K562 (cell line): ENCODE results near the gene RPF1. TPM values are rescaled to one million over a fixed set of nuclear protein-coding genes. Genes with fewer than 3 reads are reported as not detected.
A peak's percentile ranks its signal among the peaks of the same experiment; 100 is the strongest.

ENCODE experiments used
- BCOR ChIP-seq: fragments of 450-650 bp; IDR thresholded peaks from 2 replicates; pipeline ENCODE4 v1.6.1; 2016
- CBFA2T3 ChIP-seq: fragments of 450-650 bp; IDR thresholded peaks from 2 replicates; pipeline ENCODE4 v1.6.1; 2017
- CXXC5 ChIP-seq: fragments of 250-450 bp; sonication (Bioruptor Pico); IDR thresholded peaks from 2 replicates; pipeline ENCODE4 v1.8.0; 2022; ENCODE audit warnings: inconsistent platforms, mild to moderate bottlenecking, moderate library complexity
- DNMT1 ChIP-seq: fragments of 450-650 bp; IDR thresholded peaks from 2 replicates; pipeline ENCODE4 v1.6.1; 2016; ENCODE audit warnings: antibody characterized with exemption, mild to moderate bottlenecking
- HEY1 ChIP-seq: fragments of 250-450 bp; sonication (Bioruptor Pico); IDR thresholded peaks from 2 replicates; pipeline ENCODE4 v1.5.0; 2020; ENCODE audit warnings: mild to moderate bottlenecking, moderate library complexity, borderline replicate concordance
- MCM5 ChIP-seq: fragments of 450-650 bp; IDR thresholded peaks from 2 replicates; pipeline ENCODE4 v1.6.1; 2016; ENCODE audit warnings: low read depth
- PTBP1 ChIP-seq: fragments of 200-400 bp; formaldehyde crosslinking; IDR thresholded peaks from 2 replicates; pipeline ENCODE4 v1.6.1; 2017; ENCODE audit warnings: low read depth, low read length
- PTRF ChIP-seq: fragments of 450-650 bp; IDR thresholded peaks from 2 replicates; pipeline ENCODE4 v1.6.1; 2016; ENCODE audit warnings: mild to moderate bottlenecking, missing genetic modification characterization, missing compliant biosample characterization
- REST ChIP-seq, 2 experiments: fragments of 450-650 bp; formaldehyde crosslinking in 1 of 2; IDR thresholded peaks; 2 replicates each; pipeline versions ENCODE4 v1.4.0 to v1.6.1; 2014 to 2020; ENCODE audit warnings: mild to moderate bottlenecking in 2 of 2, borderline replicate concordance in 1 of 2, low read depth in 1 of 2
- STAG1 ChIP-seq: sonication (generic); formaldehyde crosslinking; IDR thresholded peaks from 2 replicates; pipeline ENCODE4 v1.5.0; 2020; ENCODE audit warnings: missing genetic modification reagents, borderline replicate concordance
- TCF7L2 ChIP-seq: fragments of 150-350 bp; IDR thresholded peaks from 2 replicates; pipeline ENCODE4 v1.6.1; 2016; ENCODE audit warnings: low read depth, mild to moderate bottlenecking, low read length, moderate library complexity
- TEAD2 ChIP-seq: fragments of 450-650 bp; IDR thresholded peaks from 2 replicates; pipeline ENCODE4 v1.6.1; 2016; ENCODE audit warnings: missing genetic modification characterization, control low read depth, missing compliant biosample characterization
- ZBTB12 ChIP-seq: fragments of 250-450 bp; sonication (Bioruptor Pico); IDR thresholded peaks from 2 replicates; pipeline ENCODE4 v1.4.0; 2020
- ZNF263 ChIP-seq: sonication (generic); formaldehyde crosslinking; IDR thresholded peaks from 2 replicates; pipeline ENCODE4 v1.8.0; 2022; ENCODE audit warnings: mild to moderate bottlenecking, missing genetic modification reagents, borderline replicate concordance
- ZNF76 ChIP-seq: fragments of 250-450 bp; sonication (Bioruptor Pico); IDR thresholded peaks from 2 replicates; pipeline ENCODE4 v1.4.0; 2020; ENCODE audit warnings: mild to moderate bottlenecking, moderate library complexity, borderline replicate concordance
- polyA plus RNA-seq, 8 experiments: library from polyadenylated mRNA; depleted of rRNA in 4 of 8; stranded (reverse) in 5 of 8; unstranded in 3 of 8; fragments of >200 nt; fragmentation: Nextera tagmentation in 2 of 8; fragmentation: Illumina TruSeq in 1 of 8; extraction: Ambion mirVana in 2 of 8; extraction: Trizol in 1 of 8; gene quantifications; 2 replicates each; pipeline versions ENCODE4 v1.2.1 to v1.2.3, GENCODE V29; 2011 to 2014; ENCODE audit warnings: inconsistent platforms in 1 of 8, missing spikeins in 1 of 8
- total RNA-seq, 7 experiments: library from RNA; depleted of rRNA in 6 of 7; stranded (reverse); fragments of >200 nt in 6 of 7; fragmentation: Illumina TruSeq in 2 of 7; extraction: Trizol in 2 of 7; gene quantifications; 2 replicates each; pipeline versions ENCODE4 v1.2.1 to v1.2.3, GENCODE V29; 2011 to 2021; ENCODE audit warnings: low replicate concordance in 1 of 7
- TF ChIP-seq, protein P1 (sequence below): fragments of 250-450 bp; sonication (Bioruptor Pico); IDR thresholded peaks from 2 replicates; pipeline ENCODE4 v1.8.0; 2022; ENCODE audit warnings: inconsistent platforms
- TF ChIP-seq, protein P2 (sequence below): fragments of 450-650 bp; IDR thresholded peaks from 2 replicates; pipeline ENCODE4 v1.6.1; 2016; ENCODE audit warnings: missing biosample characterization, missing genetic modification characterization

Gene RPF1
- total and polyA plus RNA-seq, 9 of the 15 experiments (the other 6 are each of a cell fraction or from before 2014, with no cell fraction given) = 52.4 to 156 (median 90.2) TPM

DNA sequence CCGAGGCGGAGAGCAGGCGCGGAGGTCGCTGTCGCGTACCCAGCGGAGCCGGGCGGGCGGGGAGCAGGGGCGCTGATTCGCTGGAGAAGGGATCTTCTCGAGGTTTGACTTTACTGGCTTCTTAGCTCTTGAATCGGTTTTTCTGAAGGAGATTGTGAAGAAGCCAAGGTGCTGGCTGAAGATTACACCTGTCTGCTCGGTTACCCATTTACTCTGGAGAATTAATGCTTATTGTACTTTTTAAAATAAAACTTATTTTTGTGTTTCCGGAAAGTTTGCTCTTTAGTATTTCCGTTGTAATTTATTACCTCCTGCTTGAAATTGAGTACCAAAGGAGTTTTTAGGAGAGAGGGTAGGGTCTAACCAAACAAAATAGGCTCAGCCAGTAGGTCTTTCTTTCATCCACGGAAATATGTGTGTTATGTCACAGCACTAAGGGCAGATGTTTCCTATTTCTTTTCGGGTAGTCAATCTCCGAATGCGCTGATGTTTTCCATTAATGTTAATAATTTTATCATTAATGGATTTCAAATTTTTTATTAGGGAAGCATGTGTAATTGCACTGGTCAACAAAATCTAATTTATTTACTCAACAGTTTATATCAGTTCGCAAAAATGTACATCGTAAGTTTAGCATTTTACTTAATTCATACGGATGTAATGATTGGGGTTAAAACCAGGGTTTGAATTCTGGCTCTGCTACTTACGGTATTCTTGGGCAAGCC is 27.8 kb downstream of the RPF1 start (continued):
- TF ChIP-seq, protein P1, sequence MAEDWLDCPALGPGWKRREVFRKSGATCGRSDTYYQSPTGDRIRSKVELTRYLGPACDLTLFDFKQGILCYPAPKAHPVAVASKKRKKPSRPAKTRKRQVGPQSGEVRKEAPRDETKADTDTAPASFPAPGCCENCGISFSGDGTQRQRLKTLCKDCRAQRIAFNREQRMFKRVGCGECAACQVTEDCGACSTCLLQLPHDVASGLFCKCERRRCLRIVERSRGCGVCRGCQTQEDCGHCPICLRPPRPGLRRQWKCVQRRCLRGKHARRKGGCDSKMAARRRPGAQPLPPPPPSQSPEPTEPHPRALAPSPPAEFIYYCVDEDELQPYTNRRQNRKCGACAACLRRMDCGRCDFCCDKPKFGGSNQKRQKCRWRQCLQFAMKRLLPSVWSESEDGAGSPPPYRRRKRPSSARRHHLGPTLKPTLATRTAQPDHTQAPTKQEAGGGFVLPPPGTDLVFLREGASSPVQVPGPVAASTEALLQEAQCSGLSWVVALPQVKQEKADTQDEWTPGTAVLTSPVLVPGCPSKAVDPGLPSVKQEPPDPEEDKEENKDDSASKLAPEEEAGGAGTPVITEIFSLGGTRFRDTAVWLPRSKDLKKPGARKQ = no peak
- no peak for TF ChIP-seq HEY1
- TF ChIP-seq PTRF = no peak
- TF ChIP-seq, protein P2, sequence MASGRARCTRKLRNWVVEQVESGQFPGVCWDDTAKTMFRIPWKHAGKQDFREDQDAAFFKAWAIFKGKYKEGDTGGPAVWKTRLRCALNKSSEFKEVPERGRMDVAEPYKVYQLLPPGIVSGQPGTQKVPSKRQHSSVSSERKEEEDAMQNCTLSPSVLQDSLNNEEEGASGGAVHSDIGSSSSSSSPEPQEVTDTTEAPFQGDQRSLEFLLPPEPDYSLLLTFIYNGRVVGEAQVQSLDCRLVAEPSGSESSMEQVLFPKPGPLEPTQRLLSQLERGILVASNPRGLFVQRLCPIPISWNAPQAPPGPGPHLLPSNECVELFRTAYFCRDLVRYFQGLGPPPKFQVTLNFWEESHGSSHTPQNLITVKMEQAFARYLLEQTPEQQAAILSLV (tag) = no peak
- no peak for TF ChIP-seq BCOR
- TF ChIP-seq STAG1 = no peak
- no peak for TF ChIP-seq TEAD2 (tag)
- 0 out of 2 replicates have a peak, but pooled peaks have one; percentile 9 for TF ChIP-seq CBFA2T3
- TF ChIP-seq TCF7L2 = no peak
- no peak for TF ChIP-seq PTBP1
- TF ChIP-seq REST (IDR thresholded peaks at IDR 0.05; ENCODE audit: borderline replicate concordance) = peak; percentile 33; the same call in 1 of the 2 replicates
- TF ChIP-seq REST (CRISPR knock-in tag; IDR thresholded peaks at IDR 0.05; ENCODE audit: low read depth) = no peak
- no peak for TF ChIP-seq DNMT1
- TF ChIP-seq ZNF263 (CRISPR knock-in tag) = no peak
- no peak for TF ChIP-seq ZNF76 (CRISPR knock-in tag)
- TF ChIP-seq ZBTB12 (CRISPR knock-in tag) = no peak
- TF ChIP-seq MCM5 = no peak
- no peak for TF ChIP-seq CXXC5 (CRISPR knock-in tag)
